T-cell (primary cell): Measurements from ENCODE around the gene AKAP8. TPM values are rescaled to one million over a fixed set of nuclear protein-coding genes. Genes with fewer than 3 reads are reported as not detected.
A peak's percentile ranks its signal among the peaks of the same experiment; 100 is the strongest.

ENCODE experiments used
- ATAC-seq, 4 experiments: fragments of 200-7000 bp in 3 of 4; fragments of 150-1000 bp in 1 of 4; cut with Tn5 transposase; replicated peaks in 1 of 4; 1 replicate in 3 of 4; 2 replicates in 1 of 4; pipeline ENCODE4 v1.10.0; 2021; ENCODE audit warnings: moderate library complexity in 3 of 4, mild to moderate bottlenecking in 2 of 4, moderate number of reproducible peaks in 1 of 4
- CTCF ChIA-PET, 2 donors: fragments of 300-600 bp; sonication (Branson Sonifier 250); formaldehyde crosslinking; loops; one replicate each; lab custom pipeline; 2022; ENCODE audit warnings: antibody characterized with exemption in 2 of 2; lab: Charles Lee
- POLR2A ChIA-PET, 2 donors: fragments of 300-600 bp; sonication (Branson Sonifier 250); formaldehyde crosslinking; loops; one replicate each; lab custom pipeline; 2022; ENCODE audit warnings: antibody characterized with exemption in 2 of 2; lab: Charles Lee
- DNase-seq, 35 experiments: peaks; one replicate each; pipeline versions ENCODE4 v3.0.0 to v3.0.0-alpha.2; 2013 to 2023
- H3K27ac ChIP-seq: one replicate; pipeline ENCODE4 v1.5.1; 2013; ENCODE audit warnings: low read length
- H3K27me3 ChIP-seq, 2 experiments: replicated peaks in 1 of 2; 1 replicate in 1 of 2; 2 replicates in 1 of 2; pipeline versions ENCODE4 v1.6.1 to v1.7.0; 2013; ENCODE audit warnings: low read length in 1 of 2, mixed read lengths in 1 of 2; ENCODE audit not compliant: control insufficient read depth in 2 of 2, insufficient read depth in 2 of 2; ENCODE audit errors: extremely low read depth in 1 of 2
- H3K36me3 ChIP-seq, 2 donors: 1 replicate in 1 of 2; 2 replicates in 1 of 2; pipeline versions ENCODE4 v1.6.1 to v1.7.0; 2013; ENCODE audit warnings: low read length in 1 of 2; ENCODE audit not compliant: control insufficient read depth in 2 of 2, insufficient read depth in 1 of 2; ENCODE audit errors: extremely low read depth in 1 of 2
- H3K4me1 ChIP-seq, 2 experiments: 1 replicate in 1 of 2; 2 replicates in 1 of 2; pipeline versions ENCODE4 v1.6.1 to v1.7.0; 2013; ENCODE audit warnings: low read length in 2 of 2, mixed read lengths in 1 of 2; ENCODE audit not compliant: insufficient read depth in 2 of 2, control insufficient read depth in 1 of 2; ENCODE audit errors: extremely low read depth in 1 of 2
- H3K4me3 ChIP-seq, 2 donors: 1 replicate in 1 of 2; 2 replicates in 1 of 2; pipeline versions ENCODE4 v1.5.1 to v1.7.0; 2013; ENCODE audit warnings: mild to moderate bottlenecking in 2 of 2, low read length in 1 of 2, moderate library complexity in 1 of 2; ENCODE audit not compliant: control insufficient read depth in 1 of 2; ENCODE audit errors: extremely low read depth in 1 of 2
- H3K9me3 ChIP-seq: 2 replicates; pipeline ENCODE4 v1.7.0; 2013
- H3K27ac Mint-ChIP-seq, 2 donors: one replicate each; pipeline ENCODE4 v1.8.0; 2020 to 2021; ENCODE audit warnings: mild to moderate bottlenecking in 2 of 2, mixed read lengths in 2 of 2
- H3K27me3 Mint-ChIP-seq, 2 donors: one replicate each; pipeline ENCODE4 v1.8.0; 2021 to 2022; ENCODE audit warnings: mixed read lengths in 2 of 2
- H3K36me3 Mint-ChIP-seq: one replicate; pipeline ENCODE4 v1.8.0; 2021; ENCODE audit warnings: mixed read lengths
- H3K4me1 Mint-ChIP-seq, 3 donors: one replicate each; pipeline ENCODE4 v1.8.0; 2020 to 2022; ENCODE audit warnings: mixed read lengths in 3 of 3, mild to moderate bottlenecking in 1 of 3
- H3K4me3 Mint-ChIP-seq, 3 donors: one replicate each; pipeline ENCODE4 v1.8.0; 2020 to 2022; ENCODE audit warnings: mild to moderate bottlenecking in 3 of 3, mixed read lengths in 3 of 3, moderate library complexity in 3 of 3
- H3K9me3 Mint-ChIP-seq, 3 donors: one replicate each; pipeline ENCODE4 v1.8.0; 2020 to 2022; ENCODE audit warnings: mixed read lengths in 3 of 3
- WGBS: methylation state at CpG from one replicate; pipeline ENCODE4 v1.1.5; 2013; ENCODE audit warnings: missing lambda C conversion rate; ENCODE audit not compliant: insufficient coverage; 5-methylcytosine and 5-hydroxymethylcytosine counted together
- total RNA-seq, 35 experiments: library from RNA in 6 of 35; stranded (reverse) in 6 of 35; fragments of 120-200 nt in 1 of 35; gene quantifications; one replicate each; pipeline versions ENCODE4 v1.2.1 to v1.2.4 and lab custom pipeline; 2013 to 2026

The AKAP8 gene
- total RNA-seq, 5 donors from 2014 or later (not counting 1 experiment from before 2014, with no cell fraction given): 75.8 to 90.3 (median 86.7) TPM

- Histone ChIP-seq H3K4me1 (peaks cover 18 to 68% of the 10 kb centered on the region in 2 experiments), H3K9me3 (no peaks in the 10 kb centered on the region), H3K27me3 (no peaks in the 10 kb centered on the region), H3K4me3 (no peak overlapping the region), H3K36me3 (no peaks in the 10 kb centered on the region), H3K27ac (no peak overlapping the region)
- ChIA-PET CTCF (no interaction called here), POLR2A (interaction anchor here in 1 of 2 donors (1.3 kb wide), 1 partner anchor 11 kb away, joined by 3 read pairs; no protein-coding TSS in a partner anchor)
- peaks cover 4% of the 10 kb centered on the region for H3K36me3 Mint-ChIP-seq
- DNase-seq: no peak
- peak overlapping the region; percentile 9 to 56 (median 15) for H3K4me3 Mint-ChIP-seq
- no peaks in the 10 kb centered on the region for H3K9me3 Mint-ChIP-seq
- peaks cover 80 to 89% (median 85%) of the 10 kb centered on the region in 3 donors for H3K4me1 Mint-ChIP-seq
- no peaks in the 10 kb centered on the region for H3K27me3 Mint-ChIP-seq
- ATAC-seq: no peak
- no peak overlapping the region for H3K27ac Mint-ChIP-seq
- 100% methylated on average over 2 of the region's 3 CpGs for WGBS
Measured at GRCh38 chr19:15305582-15306334, 73.8 kb downstream of the AKAP8 start.

- peaks cover 81 to 90% (median 86%) of the 10 kb centered on the region in 3 donors for H3K4me1 Mint-ChIP-seq
- CTCF ChIA-PET: no interaction called here
- Histone ChIP-seq H3K4me1 (peaks cover 22 to 68% of the 10 kb centered on the region in 2 experiments), H3K27ac (no peak overlapping the region), H3K27me3 (no peaks in the 10 kb centered on the region), H3K4me3 (no peak overlapping the region), H3K36me3 (no peaks in the 10 kb centered on the region), H3K9me3 (no peaks in the 10 kb centered on the region)
- 60% methylated on average over 6 of the region's 10 CpGs for WGBS
- POLR2A ChIA-PET: no interaction called here
- no peaks in the 10 kb centered on the region for H3K27me3 Mint-ChIP-seq
- H3K9me3 Mint-ChIP-seq: no peaks in the 10 kb centered on the region
- H3K36me3 Mint-ChIP-seq: peaks cover 4% of the 10 kb centered on the region
- DNase-seq (peak in 2 of 35 experiments; percentile 22 to 32), ATAC-seq (peak in 1 of 4 experiments; percentile 25)
- H3K4me3 Mint-ChIP-seq: peak overlapping the region; percentile 50 to 60 (median 54)
- peak overlapping the region; percentile 53 to 62 for H3K27ac Mint-ChIP-seq
Measured at GRCh38 chr19:15304140-15304705, 75.4 kb downstream of the AKAP8 start.

Other genes starting within 250 kb of the AKAP8 start
- under 1 TPM in 4 of 5 donors, not detected in 1; 0.16 to 0.85 (median 0.48) TPM for gene NOTCH3, start 178.8 kb downstream of the AKAP8 start, total RNA-seq
- gene EPHX3, start 147.3 kb downstream of the AKAP8 start, total RNA-seq: under 1 TPM in 1 of 5 donors, not detected in 4; 0.23 TPM
- 100 to 1,000 TPM; 115 to 154 (median 139) TPM for gene BRD4, start 47.2 kb downstream of the AKAP8 start, total RNA-seq
- 100 to 1,000 TPM; 134 to 198 (median 184) TPM for gene AKAP8L, start 39.2 kb upstream of the AKAP8 start, total RNA-seq
- 10 to 100 TPM; 19.7 to 39.1 (median 34.6) TPM for gene WIZ, start 70.2 kb upstream of the AKAP8 start, total RNA-seq
- gene RASAL3, start 84.8 kb upstream of the AKAP8 start, total RNA-seq: 100 to 1,000 TPM; 166 to 296 (median 284) TPM
- 1 to 10 TPM in 1 of 5 donors, under 1 TPM in 4; 0.13 to 1.3 (median 0.72) TPM for gene PGLYRP2, start 99.7 kb upstream of the AKAP8 start, total RNA-seq
- 1 to 10 TPM in 3 of 5 donors, under 1 TPM in 2; 0.73 to 1.6 (median 1.3) TPM for gene CYP4F22, start 128.7 kb upstream of the AKAP8 start, total RNA-seq
- gene CYP4F8, start 235.4 kb upstream of the AKAP8 start, total RNA-seq: not detected